Adrenal gland (tissue), 12 donors: ENCODE measurements around the gene ANXA4. TPM values are rescaled to one million over a fixed set of nuclear protein-coding genes. Genes with fewer than 3 reads are reported as not detected.
A peak's percentile ranks its signal among the peaks of the same experiment; 100 is the strongest.
"Not testable (repeated sequence)": the region's sequence is repeated elsewhere in the genome, so short reads cannot be mapped to it uniquely, and the experiment has no call there.

Experiments used
- DNase-seq, 7 donors: peaks; one replicate each; pipeline ENCODE4 v3.0.0-alpha.2; 2019 to 2020
- H3K27ac ChIP-seq, 5 donors: fragments of 200-600 bp; sonication (generic) in 4 of 5; 1 replicate in 3 of 5; 2 replicates in 2 of 5; pipeline versions ENCODE4 v1.5.1 to v1.8.0; 2016 to 2020; ENCODE audit warnings: mild to moderate bottlenecking in 1 of 5
- H3K27me3 ChIP-seq: fragments of 200-600 bp; 2 replicates; pipeline ENCODE4 v1.8.0; 2021
- H3K36me3 ChIP-seq, 2 donors: fragments of 200-600 bp; replicated peaks in 1 of 2; 1 replicate in 1 of 2; 2 replicates in 1 of 2; pipeline versions ENCODE4 v1.5.1 to v1.8.0; 2018 to 2022
- H3K4me1 ChIP-seq, 2 donors: fragments of 200-600 bp; replicated peaks in 1 of 2; 1 replicate in 1 of 2; 2 replicates in 1 of 2; pipeline versions ENCODE4 v1.5.1 to v1.8.0; 2018 to 2021
- H3K4me3 ChIP-seq, 4 donors: fragments of 200-600 bp; sonication (generic) in 3 of 4; one replicate each; pipeline ENCODE4 v1.5.1; 2016 to 2018
- H3K9me3 ChIP-seq, 3 donors: fragments of 200-600 bp; sonication (generic) in 1 of 3; replicated peaks in 1 of 3; 1 replicate in 2 of 3; 2 replicates in 1 of 3; pipeline versions ENCODE4 v1.5.1 to v1.8.0; 2016 to 2021
- CTCF ChIP-seq, 6 experiments: fragments of 450-650 bp in 4 of 6; fragments of 200-600 bp in 2 of 6; sonication (generic) in 1 of 6; IDR thresholded peaks; 1 replicate in 5 of 6; 2 replicates in 1 of 6; pipeline versions ENCODE4 v1.5.1 to v1.8.0; 2016 to 2021; ENCODE audit warnings: antibody characterized with exemption in 6 of 6, mild to moderate bottlenecking in 2 of 6, moderate library complexity in 1 of 6
- POLR2A ChIP-seq, 2 donors: fragments of 450-650 bp; IDR thresholded peaks; one replicate each; pipeline ENCODE4 v1.6.1; 2017; ENCODE audit warnings: antibody characterized with exemption in 2 of 2, mild to moderate bottlenecking in 2 of 2, moderate library complexity in 1 of 2
- WGBS, 4 donors: extraction: QIAGEN DNeasy Blood & Tissue Kit in 2 of 4; methylation state at CpG; one replicate each; pipeline versions ENCODE4 v1.1.5 to v1.1.7; 2013 to 2017; 5-methylcytosine and 5-hydroxymethylcytosine counted together
- intact Hi-C, 2 donors: fragments of 100-400 bp; cut with DNase I; formaldehyde crosslinking; loops; one replicate each; pipeline versions ENCODE4 v1.14.1 to v1.15.0; 2022 to 2023
- polyA plus RNA-seq, 3 donors: library from polyadenylated mRNA; stranded (reverse); fragments of 200-250 nt in 2 of 3; fragments of 350-450 nt in 1 of 3; fragmentation: Illumina TruSeq in 1 of 3; extraction: RNeasy Lipid Tissue Mini Kit (QIAGEN cat#74804) in 1 of 3; gene quantifications; one replicate each; pipeline ENCODE4 v1.2.3, GENCODE V29; 2013 to 2014
- total RNA-seq, 9 donors: library from RNA; depleted of rRNA in 4 of 9; stranded (reverse); fragments of >200 nt in 4 of 9; fragments of 120-200 nt in 1 of 9; fragmentation: NEBNext Ultra II Directional in 1 of 9; extraction: Animal tissue kit (Norgen Biotek cat#: 25700) in 1 of 9; gene quantifications; one replicate each; pipeline versions ENCODE4 v1.1.0 to v1.2.4, GENCODE V29; 2013 to 2023
- donor health status: healthy with polysubstance abuse.
- donor health status: Bipolar disorder and iron deficiency.
- donor health status: DM: yes; HTN: yes; CAD: no.
- donor health status: DM: no; HTN: no; CAD: no.
- donor health status: DM: no; HTN: no; CAD: no.
- donor health status: DM: yes; HTN: yes; CAD: no.

Gene ANXA4
- total and polyA plus RNA-seq, 12 donors = 20.6 to 57.4 (median 33.1) TPM

- H3K9me3 ChIP-seq = no peaks in the 10 kb centered on the region
- no peak overlapping the region for H3K4me3 ChIP-seq
- no peak overlapping the region for H3K27ac ChIP-seq
- TF ChIP-seq POLR2A (IDR thresholded peaks at IDR 0.05) (no peak), CTCF (IDR thresholded peaks at IDR 0.05) (no peak)
- 87 to 95% (median 92%) methylated on average over 3 of the region's 3 CpGs for WGBS, 4 donors
- H3K4me1 ChIP-seq = no peaks in the 10 kb centered on the region
- intact Hi-C loops = loop anchor here (5.0 to 10.0 kb wide), 3 partner anchors 57 to 150 kb away; partner anchors contain the start of gene AAK1 (in 1 of the 2)
- no peak for DNase-seq
- H3K27me3 ChIP-seq = no peaks in the 10 kb centered on the region
- H3K36me3 ChIP-seq = no peaks in the 10 kb centered on the region
Measured at GRCh38 chr2:69711971-69712370, 30.0 kb upstream of the ANXA4 start.

GRCh38 chr2:69714024-69714423 is 27.9 kb upstream of the ANXA4 start:
- DNase-seq = no peak
- TF ChIP-seq POLR2A (IDR thresholded peaks at IDR 0.05) = no peak
- TF ChIP-seq CTCF (IDR thresholded peaks at IDR 0.05) = no peak
- intact Hi-C loops = loop anchor here (5.0 to 10.0 kb wide), 3 partner anchors 59 to 152 kb away; partner anchors contain the start of gene AAK1 (in 1 of the 2)
- 87 to 95% (median 91%) methylated on average over 6 of the region's 6 CpGs for WGBS, 4 donors
- H3K36me3 ChIP-seq = no peaks in the 10 kb centered on the region
- H3K9me3 ChIP-seq = no peaks in the 10 kb centered on the region
- no peak overlapping the region for H3K27ac ChIP-seq
- no peak overlapping the region for H3K4me3 ChIP-seq
- H3K27me3 ChIP-seq = no peaks in the 10 kb centered on the region
- H3K4me1 ChIP-seq = no peaks in the 10 kb centered on the region

- not testable (repeated sequence) for H3K4me3 ChIP-seq, H3K9me3 ChIP-seq, H3K27me3 ChIP-seq, H3K4me1 ChIP-seq, H3K27ac ChIP-seq, H3K36me3 ChIP-seq
- DNase-seq = peak; percentile 88 to 96 (median 89)
- WGBS, 4 donors = 14 to 25% (median 22%) methylated on average over 6 to 9 of the region's 9 CpGs
- TF ChIP-seq CTCF (IDR thresholded peaks at IDR 0.05) = peak; percentile 73 to 89 (median 80)
- intact Hi-C loops = loop anchor here (5.0 to 10.0 kb wide), 3 partner anchors 60 to 152 kb away; partner anchors contain the start of gene AAK1 (in 1 of the 2)
Measured at GRCh38 chr2:69714539-69715220, 27.3 kb upstream of the ANXA4 start.

- no peak overlapping the region for H3K4me3 ChIP-seq
- no peaks in the 10 kb centered on the region for H3K27me3 ChIP-seq
- no peaks in the 10 kb centered on the region for H3K4me1 ChIP-seq
- TF ChIP-seq POLR2A (IDR thresholded peaks at IDR 0.05) (no peak), CTCF (IDR thresholded peaks at IDR 0.05) (no peak)
- no peaks in the 10 kb centered on the region for H3K36me3 ChIP-seq
- no peak overlapping the region for H3K27ac ChIP-seq
- WGBS, 4 donors = 72 to 92% (median 88%) methylated on average over 1 of the region's 1 CpG
- intact Hi-C loops = loop anchor here (10.0 kb wide), 2 partner anchors 61 to 71 kb away; partner anchors contain the start of gene AAK1 (in 1 of the 2)
- H3K9me3 ChIP-seq = no peaks in the 10 kb centered on the region
- no peak for DNase-seq
Measured at GRCh38 chr2:69715964-69716363, 26.0 kb upstream of the ANXA4 start.
